HEK293 (cell line): ENCODE data around the gene ZNF546.

Experiments
- CTCF ChIP-seq: fragments of 450-650 bp; formaldehyde crosslinking; IDR thresholded peaks from 2 replicates; pipeline ENCODE4 v1.5.1; 2016; ENCODE audit warnings: missing biosample characterization, missing genetic modification characterization
- GLI4 ChIP-seq: fragments of 450-650 bp; formaldehyde crosslinking; IDR thresholded peaks from 2 replicates; pipeline ENCODE4 v1.5.1; 2016; ENCODE audit warnings: missing biosample characterization, missing genetic modification characterization
- PRDM10 ChIP-seq: fragments of 450-650 bp; formaldehyde crosslinking; IDR thresholded peaks from 2 replicates; pipeline ENCODE4 v1.5.1; 2016; ENCODE audit warnings: missing biosample characterization, missing genetic modification characterization
- ZBTB7A ChIP-seq: fragments of 450-650 bp; formaldehyde crosslinking; IDR thresholded peaks from 2 replicates; pipeline ENCODE4 v1.5.1; 2016; ENCODE audit warnings: low read depth, missing biosample characterization, missing genetic modification characterization
- ZNF133 ChIP-seq: fragments of 450-650 bp; formaldehyde crosslinking; IDR thresholded peaks from 2 replicates; pipeline ENCODE4 v1.5.1; 2016; ENCODE audit warnings: missing biosample characterization, missing genetic modification characterization
- ZNF140 ChIP-seq: fragments of 450-650 bp; formaldehyde crosslinking; IDR thresholded peaks from 2 replicates; pipeline ENCODE4 v1.5.1; 2016; ENCODE audit warnings: missing biosample characterization, missing genetic modification characterization
- ZNF26 ChIP-seq: fragments of 450-650 bp; formaldehyde crosslinking; IDR thresholded peaks from 2 replicates; pipeline ENCODE4 v1.5.1; 2016; ENCODE audit warnings: missing biosample characterization, missing genetic modification characterization
- ZNF274 ChIP-seq, 2 experiments: fragments of 200-500 bp in 1 of 2; fragments of 450-650 bp in 1 of 2; sonication (Bioruptor generic) in 1 of 2; formaldehyde crosslinking in 1 of 2; IDR thresholded peaks; 2 replicates each; pipeline versions ENCODE4 v1.5.1 to v1.6.1; 2014 to 2016; ENCODE audit warnings: borderline replicate concordance in 1 of 2, inconsistent platforms in 1 of 2, low read length in 1 of 2, missing biosample characterization in 1 of 2, missing genetic modification characterization in 1 of 2
- ZNF302 ChIP-seq: fragments of 450-650 bp; formaldehyde crosslinking; IDR thresholded peaks from 2 replicates; pipeline ENCODE4 v1.5.1; 2016; ENCODE audit warnings: missing biosample characterization, missing genetic modification characterization, low read depth
- ZNF510 ChIP-seq: fragments of 450-650 bp; formaldehyde crosslinking; IDR thresholded peaks from 2 replicates; pipeline ENCODE4 v1.5.1; 2018; ENCODE audit warnings: mild to moderate bottlenecking, missing genetic modification characterization, missing biosample characterization; ENCODE audit not compliant: insufficient replicate concordance
- TF ChIP-seq, protein P1 (sequence below): fragments of 450-650 bp; formaldehyde crosslinking; IDR thresholded peaks from 2 replicates; pipeline ENCODE4 v1.5.1; 2016; ENCODE audit warnings: missing biosample characterization, missing genetic modification characterization
- TF ChIP-seq, protein P2 (sequence below): fragments of 450-650 bp; formaldehyde crosslinking; conservative IDR thresholded peaks from 2 replicates; pipeline ENCODE4 v1.5.1; 2016; ENCODE audit warnings: low read depth, missing biosample characterization, missing genetic modification characterization

GRCh38 chr19:39966617-39967016 lies 30.2 kb upstream of the ZNF546 start:
- TF ChIP-seq PRDM10, result no peak
- no peak for TF ChIP-seq ZNF133 (tag by site-specific recombination)
- no peak for TF ChIP-seq GLI4 (tag by site-specific recombination)
- TF ChIP-seq CTCF (tag by site-specific recombination), result no peak
- no peak for TF ChIP-seq ZNF510
- TF ChIP-seq ZNF140 (tag by site-specific recombination), result no peak
- no peak for TF ChIP-seq ZBTB7A
- TF ChIP-seq ZNF26, result no peak
- TF ChIP-seq, protein P1, sequence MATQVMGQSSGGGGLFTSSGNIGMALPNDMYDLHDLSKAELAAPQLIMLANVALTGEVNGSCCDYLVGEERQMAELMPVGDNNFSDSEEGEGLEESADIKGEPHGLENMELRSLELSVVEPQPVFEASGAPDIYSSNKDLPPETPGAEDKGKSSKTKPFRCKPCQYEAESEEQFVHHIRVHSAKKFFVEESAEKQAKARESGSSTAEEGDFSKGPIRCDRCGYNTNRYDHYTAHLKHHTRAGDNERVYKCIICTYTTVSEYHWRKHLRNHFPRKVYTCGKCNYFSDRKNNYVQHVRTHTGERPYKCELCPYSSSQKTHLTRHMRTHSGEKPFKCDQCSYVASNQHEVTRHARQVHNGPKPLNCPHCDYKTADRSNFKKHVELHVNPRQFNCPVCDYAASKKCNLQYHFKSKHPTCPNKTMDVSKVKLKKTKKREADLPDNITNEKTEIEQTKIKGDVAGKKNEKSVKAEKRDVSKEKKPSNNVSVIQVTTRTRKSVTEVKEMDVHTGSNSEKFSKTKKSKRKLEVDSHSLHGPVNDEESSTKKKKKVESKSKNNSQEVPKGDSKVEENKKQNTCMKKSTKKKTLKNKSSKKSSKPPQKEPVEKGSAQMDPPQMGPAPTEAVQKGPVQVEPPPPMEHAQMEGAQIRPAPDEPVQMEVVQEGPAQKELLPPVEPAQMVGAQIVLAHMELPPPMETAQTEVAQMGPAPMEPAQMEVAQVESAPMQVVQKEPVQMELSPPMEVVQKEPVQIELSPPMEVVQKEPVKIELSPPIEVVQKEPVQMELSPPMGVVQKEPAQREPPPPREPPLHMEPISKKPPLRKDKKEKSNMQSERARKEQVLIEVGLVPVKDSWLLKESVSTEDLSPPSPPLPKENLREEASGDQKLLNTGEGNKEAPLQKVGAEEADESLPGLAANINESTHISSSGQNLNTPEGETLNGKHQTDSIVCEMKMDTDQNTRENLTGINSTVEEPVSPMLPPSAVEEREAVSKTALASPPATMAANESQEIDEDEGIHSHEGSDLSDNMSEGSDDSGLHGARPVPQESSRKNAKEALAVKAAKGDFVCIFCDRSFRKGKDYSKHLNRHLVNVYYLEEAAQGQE, result no peak
- TF ChIP-seq, protein P2, sequence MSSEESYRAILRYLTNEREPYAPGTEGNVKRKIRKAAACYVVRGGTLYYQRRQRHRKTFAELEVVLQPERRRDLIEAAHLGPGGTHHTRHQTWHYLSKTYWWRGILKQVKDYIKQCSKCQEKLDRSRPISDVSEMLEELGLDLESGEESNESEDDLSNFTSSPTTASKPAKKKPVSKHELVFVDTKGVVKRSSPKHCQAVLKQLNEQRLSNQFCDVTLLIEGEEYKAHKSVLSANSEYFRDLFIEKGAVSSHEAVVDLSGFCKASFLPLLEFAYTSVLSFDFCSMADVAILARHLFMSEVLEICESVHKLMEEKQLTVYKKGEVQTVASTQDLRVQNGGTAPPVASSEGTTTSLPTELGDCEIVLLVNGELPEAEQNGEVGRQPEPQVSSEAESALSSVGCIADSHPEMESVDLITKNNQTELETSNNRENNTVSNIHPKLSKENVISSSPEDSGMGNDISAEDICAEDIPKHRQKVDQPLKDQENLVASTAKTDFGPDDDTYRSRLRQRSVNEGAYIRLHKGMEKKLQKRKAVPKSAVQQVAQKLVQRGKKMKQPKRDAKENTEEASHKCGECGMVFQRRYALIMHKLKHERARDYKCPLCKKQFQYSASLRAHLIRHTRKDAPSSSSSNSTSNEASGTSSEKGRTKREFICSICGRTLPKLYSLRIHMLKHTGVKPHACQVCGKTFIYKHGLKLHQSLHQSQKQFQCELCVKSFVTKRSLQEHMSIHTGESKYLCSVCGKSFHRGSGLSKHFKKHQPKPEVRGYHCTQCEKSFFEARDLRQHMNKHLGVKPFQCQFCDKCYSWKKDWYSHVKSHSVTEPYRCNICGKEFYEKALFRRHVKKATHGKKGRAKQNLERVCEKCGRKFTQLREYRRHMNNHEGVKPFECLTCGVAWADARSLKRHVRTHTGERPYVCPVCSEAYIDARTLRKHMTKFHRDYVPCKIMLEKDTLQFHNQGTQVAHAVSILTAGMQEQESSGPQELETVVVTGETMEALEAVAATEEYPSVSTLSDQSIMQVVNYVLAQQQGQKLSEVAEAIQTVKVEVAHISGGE (tag by site-specific recombination), result no peak
- TF ChIP-seq ZNF274 (IDR thresholded peaks at IDR 0.05; ENCODE audit: low read length), result no peak
- no peak for TF ChIP-seq ZNF274 (tag by site-specific recombination; IDR thresholded peaks at IDR 0.05; ENCODE audit: borderline replicate concordance)
- TF ChIP-seq ZNF302 (tag by site-specific recombination), result no peak
